Neural cell (in vitro differentiated cells): ENCODE data around the gene ARMC9. TPM values are rescaled to one million over a fixed set of nuclear protein-coding genes. Genes with fewer than 3 reads are reported as not detected.
"Not testable (repeated sequence)": the region's sequence is repeated elsewhere in the genome, so short reads cannot be mapped to it uniquely, and the experiment has no call there.

Source experiments
- H2AFZ ChIP-seq: fragments of 200-600, 300-800 bp; sonication (generic), shearing (Covaris generic); 2 replicates; pipeline ENCODE4 v1.6.0; 2014; ENCODE audit warnings: low read depth, mild to moderate bottlenecking, antibody characterized with exemption, low read length, moderate library complexity
- H3F3A ChIP-seq: fragments of 200-600 bp; shearing (Covaris generic); 2 replicates; pipeline ENCODE4 v1.6.1; 2016; ENCODE audit warnings: mild to moderate bottlenecking, moderate library complexity, mixed read lengths, antibody characterized with exemption, low read length; ENCODE audit not compliant: insufficient read depth, poor library complexity, severe bottlenecking
- H3K27ac ChIP-seq: fragments of 200-600, 300-800 bp; sonication (generic), shearing (Covaris generic); 2 replicates; pipeline ENCODE4 v1.5.1; 2014; ENCODE audit warnings: mild to moderate bottlenecking, low read length, moderate library complexity
- H3K27me3 ChIP-seq: fragments of 300-800, 200-600 bp; sonication (generic), shearing (Covaris generic); 2 replicates; pipeline ENCODE4 v1.6.0; 2014; ENCODE audit warnings: mild to moderate bottlenecking, low read depth, low read length, moderate library complexity; ENCODE audit not compliant: insufficient read depth
- H3K36me3 ChIP-seq: fragments of 300-800, 200-600 bp; sonication (generic), shearing (Covaris generic); 2 replicates; pipeline ENCODE4 v1.5.1; 2014; ENCODE audit warnings: mild to moderate bottlenecking, antibody characterized with exemption, low read length, moderate library complexity; ENCODE audit not compliant: insufficient read depth
- H3K4me2 ChIP-seq: fragments of 300-800, 200-600 bp; sonication (generic), shearing (Covaris generic); 2 replicates; pipeline ENCODE4 v1.6.0; 2014; ENCODE audit warnings: mild to moderate bottlenecking, low read length
- H3K4me3 ChIP-seq: fragments of 300-800, 200-600 bp; sonication (generic), shearing (Covaris generic); 2 replicates; pipeline ENCODE4 v1.5.1; 2014; ENCODE audit warnings: mild to moderate bottlenecking, low read length, moderate library complexity
- H3K79me2 ChIP-seq: fragments of 200-600 bp; shearing (Covaris generic); replicated peaks from 2 replicates; pipeline ENCODE4 v1.6.0; 2014; ENCODE audit warnings: mild to moderate bottlenecking, low read length, moderate library complexity; ENCODE audit not compliant: insufficient read depth
- H3K9ac ChIP-seq: fragments of 300-800, 200-600 bp; sonication (generic), shearing (Covaris generic); 2 replicates; pipeline ENCODE4 v1.6.1; 2016; ENCODE audit warnings: mild to moderate bottlenecking, low read length, mixed read lengths
- H3K9me2 ChIP-seq: fragments of 200-600 bp; shearing (Covaris generic); 2 replicates; pipeline ENCODE4 v1.6.1; 2016; ENCODE audit warnings: mild to moderate bottlenecking, low read length, mixed read lengths; ENCODE audit not compliant: insufficient read depth
- H3K9me3 ChIP-seq: fragments of 200-600, 300-800 bp; sonication (generic), shearing (Covaris generic); 2 replicates; pipeline ENCODE4 v1.6.1; 2016; ENCODE audit warnings: mild to moderate bottlenecking, mixed run types, low read length, moderate library complexity, mixed read lengths
- H4K20me1 ChIP-seq: fragments of 200-600 bp; shearing (Covaris generic); 2 replicates; pipeline ENCODE4 v1.6.1; 2016; ENCODE audit warnings: mild to moderate bottlenecking, mixed run types; ENCODE audit not compliant: insufficient read depth
- EP300 ChIP-seq: fragments of 450-650 bp; conservative IDR thresholded peaks from 2 replicates; pipeline ENCODE4 v1.6.1; 2014; ENCODE audit warnings: antibody characterized with exemption, mild to moderate bottlenecking, moderate library complexity; ENCODE audit not compliant: poor library complexity, severe bottlenecking
- EZH2 ChIP-seq: fragments of 200-600, 300-800 bp; shearing (Covaris generic), sonication (generic); IDR thresholded peaks from 2 replicates; pipeline ENCODE4 v1.6.1; 2014; ENCODE audit warnings: antibody characterized with exemption, low read length, borderline replicate concordance, mild to moderate bottlenecking; ENCODE audit not compliant: insufficient read depth, poor library complexity, severe bottlenecking
- MXI1 ChIP-seq: fragments of 450-650 bp; conservative IDR thresholded peaks from 2 replicates; pipeline ENCODE4 v1.6.1; 2014; ENCODE audit warnings: antibody characterized with exemption, mild to moderate bottlenecking; ENCODE audit not compliant: poor library complexity, severe bottlenecking
- POLR2AphosphoS5 ChIP-seq: IDR thresholded peaks from 2 replicates; pipeline ENCODE4 v1.6.1; 2012
- RAD21 ChIP-seq: fragments of 450-650 bp; conservative IDR thresholded peaks from 2 replicates; pipeline ENCODE4 v1.6.1; 2014; ENCODE audit warnings: antibody characterized with exemption, mild to moderate bottlenecking, moderate library complexity
- SMC3 ChIP-seq: fragments of 450-650 bp; conservative IDR thresholded peaks from 2 replicates; pipeline ENCODE4 v1.6.1; 2014; ENCODE audit warnings: antibody characterized with exemption, mild to moderate bottlenecking, moderate library complexity; ENCODE audit not compliant: poor library complexity
- TAF1 ChIP-seq: IDR thresholded peaks from 2 replicates; pipeline ENCODE4 v1.6.1; 2012; ENCODE audit warnings: low read depth
- polyA plus RNA-seq: library from polyadenylated mRNA; depleted of rRNA; stranded (reverse); fragments of >200 nt; gene quantifications from 2 replicates; pipeline ENCODE4 v1.2.3, GENCODE V29; 2014
- TF ChIP-seq, protein P1 (sequence below): IDR thresholded peaks from 2 replicates; pipeline ENCODE4 v1.6.1; 2012; ENCODE audit warnings: borderline replicate concordance
- TF ChIP-seq, protein P2 (sequence below): fragments of 450-650 bp; IDR thresholded peaks from 2 replicates; pipeline ENCODE4 v1.5.1; 2014; ENCODE audit warnings: antibody characterized with exemption, mild to moderate bottlenecking, moderate library complexity; ENCODE audit not compliant: poor library complexity, severe bottlenecking

Gene ARMC9
- polyA plus RNA-seq, 1 donor from 2014 or later: 13.9 TPM

DNA sequence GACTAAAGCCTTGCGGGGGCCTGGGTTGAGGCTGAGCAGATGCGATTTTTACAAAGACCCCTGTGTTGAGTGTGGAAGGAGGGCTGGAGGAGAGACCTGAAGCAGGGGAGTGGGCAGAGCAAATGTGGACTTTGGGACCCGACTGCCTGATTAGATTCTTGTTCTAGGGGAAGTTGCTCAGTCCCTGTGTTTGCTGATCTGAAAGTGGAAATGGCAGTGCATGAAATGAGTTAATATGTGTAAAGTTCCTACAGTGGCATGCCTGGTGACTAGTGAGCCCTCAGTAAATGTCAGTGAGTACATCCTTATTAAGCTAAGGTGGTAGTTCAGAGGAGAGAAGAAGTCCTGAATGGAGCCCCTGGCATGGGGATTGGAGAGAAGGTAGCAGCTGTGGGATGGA lies 52.3 kb downstream of the ARMC9 start:
- Histone ChIP-seq H3K9ac (no peak overlapping the region), H3K4me2 (no peak overlapping the region), H3K27me3 (no peaks in the 10 kb centered on the region), H2AFZ (no peak overlapping the region), H3K9me3 (no peaks in the 10 kb centered on the region), H3F3A (no peaks in the 10 kb centered on the region), H3K4me3 (no peak overlapping the region), H4K20me1 (no peaks in the 10 kb centered on the region), H3K27ac (no peak overlapping the region), H3K9me2 (no peaks in the 10 kb centered on the region), H3K36me3 (no peaks in the 10 kb centered on the region), H3K79me2 (no peaks in the 10 kb centered on the region)
- TF ChIP-seq TAF1: no peak
- no peak for TF ChIP-seq POLR2AphosphoS5
- TF ChIP-seq RAD21: no peak
- TF ChIP-seq MXI1: no peak
- no peak for TF ChIP-seq EP300
- TF ChIP-seq, protein P1, sequence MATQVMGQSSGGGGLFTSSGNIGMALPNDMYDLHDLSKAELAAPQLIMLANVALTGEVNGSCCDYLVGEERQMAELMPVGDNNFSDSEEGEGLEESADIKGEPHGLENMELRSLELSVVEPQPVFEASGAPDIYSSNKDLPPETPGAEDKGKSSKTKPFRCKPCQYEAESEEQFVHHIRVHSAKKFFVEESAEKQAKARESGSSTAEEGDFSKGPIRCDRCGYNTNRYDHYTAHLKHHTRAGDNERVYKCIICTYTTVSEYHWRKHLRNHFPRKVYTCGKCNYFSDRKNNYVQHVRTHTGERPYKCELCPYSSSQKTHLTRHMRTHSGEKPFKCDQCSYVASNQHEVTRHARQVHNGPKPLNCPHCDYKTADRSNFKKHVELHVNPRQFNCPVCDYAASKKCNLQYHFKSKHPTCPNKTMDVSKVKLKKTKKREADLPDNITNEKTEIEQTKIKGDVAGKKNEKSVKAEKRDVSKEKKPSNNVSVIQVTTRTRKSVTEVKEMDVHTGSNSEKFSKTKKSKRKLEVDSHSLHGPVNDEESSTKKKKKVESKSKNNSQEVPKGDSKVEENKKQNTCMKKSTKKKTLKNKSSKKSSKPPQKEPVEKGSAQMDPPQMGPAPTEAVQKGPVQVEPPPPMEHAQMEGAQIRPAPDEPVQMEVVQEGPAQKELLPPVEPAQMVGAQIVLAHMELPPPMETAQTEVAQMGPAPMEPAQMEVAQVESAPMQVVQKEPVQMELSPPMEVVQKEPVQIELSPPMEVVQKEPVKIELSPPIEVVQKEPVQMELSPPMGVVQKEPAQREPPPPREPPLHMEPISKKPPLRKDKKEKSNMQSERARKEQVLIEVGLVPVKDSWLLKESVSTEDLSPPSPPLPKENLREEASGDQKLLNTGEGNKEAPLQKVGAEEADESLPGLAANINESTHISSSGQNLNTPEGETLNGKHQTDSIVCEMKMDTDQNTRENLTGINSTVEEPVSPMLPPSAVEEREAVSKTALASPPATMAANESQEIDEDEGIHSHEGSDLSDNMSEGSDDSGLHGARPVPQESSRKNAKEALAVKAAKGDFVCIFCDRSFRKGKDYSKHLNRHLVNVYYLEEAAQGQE: no peak
- TF ChIP-seq EZH2: no peak
- TF ChIP-seq SMC3: no peak
- TF ChIP-seq, protein P2, sequence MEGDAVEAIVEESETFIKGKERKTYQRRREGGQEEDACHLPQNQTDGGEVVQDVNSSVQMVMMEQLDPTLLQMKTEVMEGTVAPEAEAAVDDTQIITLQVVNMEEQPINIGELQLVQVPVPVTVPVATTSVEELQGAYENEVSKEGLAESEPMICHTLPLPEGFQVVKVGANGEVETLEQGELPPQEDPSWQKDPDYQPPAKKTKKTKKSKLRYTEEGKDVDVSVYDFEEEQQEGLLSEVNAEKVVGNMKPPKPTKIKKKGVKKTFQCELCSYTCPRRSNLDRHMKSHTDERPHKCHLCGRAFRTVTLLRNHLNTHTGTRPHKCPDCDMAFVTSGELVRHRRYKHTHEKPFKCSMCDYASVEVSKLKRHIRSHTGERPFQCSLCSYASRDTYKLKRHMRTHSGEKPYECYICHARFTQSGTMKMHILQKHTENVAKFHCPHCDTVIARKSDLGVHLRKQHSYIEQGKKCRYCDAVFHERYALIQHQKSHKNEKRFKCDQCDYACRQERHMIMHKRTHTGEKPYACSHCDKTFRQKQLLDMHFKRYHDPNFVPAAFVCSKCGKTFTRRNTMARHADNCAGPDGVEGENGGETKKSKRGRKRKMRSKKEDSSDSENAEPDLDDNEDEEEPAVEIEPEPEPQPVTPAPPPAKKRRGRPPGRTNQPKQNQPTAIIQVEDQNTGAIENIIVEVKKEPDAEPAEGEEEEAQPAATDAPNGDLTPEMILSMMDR: no peak

DNA sequence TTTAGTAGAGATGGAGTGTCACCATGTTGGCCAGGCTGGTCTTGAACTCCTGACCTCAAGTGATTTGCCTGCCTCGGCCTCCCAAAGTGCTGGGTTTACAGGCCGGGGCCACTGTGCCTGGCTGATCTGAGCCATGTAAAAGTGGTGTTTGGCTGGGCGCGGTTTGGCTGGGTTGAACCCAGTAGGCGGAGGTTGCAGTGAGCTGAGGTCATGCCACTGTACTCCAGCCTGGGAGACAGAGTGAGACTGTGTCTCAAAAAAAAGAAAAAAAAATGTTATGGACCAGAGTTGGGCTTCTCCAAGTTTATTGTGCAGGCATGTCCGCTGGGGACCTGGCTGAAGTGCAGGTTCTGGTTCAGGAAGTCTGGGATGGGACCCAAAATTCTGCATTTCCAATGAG lies 54.9 kb downstream of the ARMC9 start:
- H4K20me1 ChIP-seq, H3K36me3 ChIP-seq: not testable (repeated sequence)

DNA sequence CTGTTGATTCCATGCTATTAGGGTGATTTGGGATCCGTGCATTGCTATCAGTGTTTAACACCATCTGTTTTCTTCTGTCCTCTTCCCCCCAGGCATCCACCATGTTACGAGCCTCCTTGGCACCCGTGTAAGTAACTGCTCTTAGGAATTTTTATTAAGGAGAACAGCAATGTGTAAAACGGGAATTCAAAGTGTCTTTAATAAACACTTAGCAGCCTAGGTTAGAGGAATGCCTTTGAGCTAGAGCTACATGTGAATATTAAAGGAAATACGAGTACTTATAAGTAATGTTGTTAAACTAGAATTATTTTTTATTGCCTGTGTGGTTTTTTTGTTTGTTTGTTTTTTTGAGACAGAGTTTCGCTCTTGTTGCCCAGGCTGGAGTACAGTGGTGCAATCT lies 58.1 kb downstream of the ARMC9 start:
- H3K9me2 ChIP-seq: no peaks in the 10 kb centered on the region
- no peaks in the 10 kb centered on the region for H4K20me1 ChIP-seq
- H3F3A ChIP-seq: no peaks in the 10 kb centered on the region
- H3K9ac ChIP-seq: no peak overlapping the region
- no peaks in the 10 kb centered on the region for H3K9me3 ChIP-seq
- H3K79me2 ChIP-seq: no peaks in the 10 kb centered on the region
- no peak overlapping the region for H2AFZ ChIP-seq
- H3K27me3 ChIP-seq: no peaks in the 10 kb centered on the region
- H3K27ac ChIP-seq: no peak overlapping the region
- no peak overlapping the region for H3K4me2 ChIP-seq
- TF ChIP-seq RAD21 (no peak), MXI1 (no peak), POLR2AphosphoS5 (no peak), TAF1 (no peak), EP300 (no peak), SMC3 (no peak), EZH2 (no peak)
- TF ChIP-seq, protein P1: no peak
- TF ChIP-seq, protein P2: no peak
- no peaks in the 10 kb centered on the region for H3K36me3 ChIP-seq
- H3K4me3 ChIP-seq: no peak overlapping the region

More for the DNA sequence above, 54.9 kb downstream of the ARMC9 start:
- not testable (repeated sequence) for H3F3A ChIP-seq, H3K79me2 ChIP-seq, H3K9me2 ChIP-seq, H3K4me2 ChIP-seq, H3K27me3 ChIP-seq, H3K9me3 ChIP-seq, H3K9ac ChIP-seq, H2AFZ ChIP-seq, H3K4me3 ChIP-seq, H3K27ac ChIP-seq
